Loucy (cell line): ENCODE data around the gene TMF1.

Source experiments
- H2AFZ ChIP-seq: fragments of 200-600 bp; sonication (generic); 2 replicates; pipeline ENCODE4 v1.6.0; 2016; ENCODE audit warnings: antibody characterized with exemption, mild to moderate bottlenecking, low read length, moderate library complexity
- H3F3A ChIP-seq: fragments of 200-600 bp; 2 replicates; pipeline ENCODE4 v1.6.0; 2016; ENCODE audit warnings: antibody characterized with exemption, low read depth, mild to moderate bottlenecking
- H3K27me3 ChIP-seq: fragments of 200-600 bp; sonication (generic); 2 replicates; pipeline ENCODE4 v1.6.1; 2014; ENCODE audit warnings: low read length, mild to moderate bottlenecking; ENCODE audit not compliant: insufficient read depth, poor library complexity, severe bottlenecking
- H3K36me3 ChIP-seq: fragments of 200-600 bp; sonication (generic); 2 replicates; pipeline ENCODE4 v1.6.1; 2016; ENCODE audit warnings: low read length; ENCODE audit not compliant: insufficient read depth
- H3K4me1 ChIP-seq: fragments of 200-600 bp; sonication (generic); 2 replicates; pipeline ENCODE4 v1.5.1; 2014; ENCODE audit warnings: low read length, mild to moderate bottlenecking; ENCODE audit not compliant: insufficient read depth, poor library complexity, severe bottlenecking
- H3K4me2 ChIP-seq: fragments of 200-600 bp; sonication (generic); 2 replicates; pipeline ENCODE4 v1.6.0; 2014; ENCODE audit warnings: antibody characterized with exemption, low read length, low read depth, mild to moderate bottlenecking; ENCODE audit not compliant: poor library complexity, severe bottlenecking
- H3K4me3 ChIP-seq: fragments of 200-600 bp; sonication (generic); 2 replicates; pipeline ENCODE4 v1.5.1; 2014; ENCODE audit warnings: low read length, mild to moderate bottlenecking, mixed read lengths; ENCODE audit not compliant: poor library complexity, severe bottlenecking
- H3K79me2 ChIP-seq: fragments of 200-600 bp; sonication (generic); 2 replicates; pipeline ENCODE4 v1.6.1; 2014; ENCODE audit warnings: low read length; ENCODE audit not compliant: insufficient read depth
- H3K9ac ChIP-seq: fragments of 200-600 bp; sonication (generic); 2 replicates; pipeline ENCODE4 v1.6.0; 2014; ENCODE audit warnings: mild to moderate bottlenecking, low read depth, low read length, moderate library complexity; ENCODE audit not compliant: poor library complexity, severe bottlenecking
- H3K9me2 ChIP-seq: fragments of 200-600 bp; sonication (generic); replicated peaks from 2 replicates; pipeline ENCODE4 v1.6.1; 2016; ENCODE audit warnings: low read depth, low read length, mixed read lengths
- H3K9me3 ChIP-seq: fragments of 200-600 bp; sonication (generic); 2 replicates; pipeline ENCODE4 v1.6.1; 2014; ENCODE audit warnings: mild to moderate bottlenecking, antibody characterized with exemption, low read length, low read depth; ENCODE audit not compliant: insufficient read depth
- H4K20me1 ChIP-seq: fragments of 200-600 bp; sonication (generic); 2 replicates; pipeline ENCODE4 v1.6.0; 2014; ENCODE audit warnings: antibody characterized with exemption, low read length, mild to moderate bottlenecking; ENCODE audit not compliant: insufficient read depth, poor library complexity, severe bottlenecking
- CTCF ChIP-seq: fragments of 200-600 bp; sonication (generic); conservative IDR thresholded peaks from 2 replicates; pipeline ENCODE4 v1.5.1; 2014; ENCODE audit warnings: mild to moderate bottlenecking, antibody characterized with exemption, low read length
- EZH2phosphoT487 ChIP-seq: fragments of 200-600 bp; IDR thresholded peaks from 2 replicates; pipeline ENCODE4 v1.6.1; 2018; ENCODE audit warnings: antibody characterized with exemption, mild to moderate bottlenecking, moderate library complexity, borderline replicate concordance

Gene TMF1

GRCh38 chr3:69016102-69016501, 36.0 kb downstream of the TMF1 start:
- Histone ChIP-seq H3F3A (no peaks in the 10 kb centered on the region; the same call in 1 of the 2 replicates), H3K4me2 (peak overlapping the region; percentile 13), H3K79me2 (peaks cover 17% of the 10 kb centered on the region), H2AFZ (no peak overlapping the region), H4K20me1 (no peaks in the 10 kb centered on the region), H3K4me1 (peaks cover 39% of the 10 kb centered on the region), H3K9ac (no peak overlapping the region), H3K36me3 (no peaks in the 10 kb centered on the region), H3K9me2 (no peaks in the 10 kb centered on the region), H3K27me3 (no peaks in the 10 kb centered on the region), H3K9me3 (no peaks in the 10 kb centered on the region), H3K4me3 (no peak overlapping the region)
- no peak for TF ChIP-seq CTCF
- TF ChIP-seq EZH2phosphoT487 = no peak

- Histone ChIP-seq H2AFZ (peak overlapping the region; percentile 91), H3K9ac (peak overlapping the region; percentile 90), H3K4me3 (peak overlapping the region; percentile 81), H3K9me2 (no peaks in the 10 kb centered on the region), H3K27me3 (no peaks in the 10 kb centered on the region), H3K4me2 (peak overlapping the region; percentile 80), H3K36me3 (no peaks in the 10 kb centered on the region), H4K20me1 (no peaks in the 10 kb centered on the region), H3K79me2 (peaks cover 17% of the 10 kb centered on the region), H3K4me1 (peaks cover 41% of the 10 kb centered on the region), H3K9me3 (no peaks in the 10 kb centered on the region), H3F3A (peaks cover 4% of the 10 kb centered on the region; the same call in 1 of the 2 replicates)
- no peak for TF ChIP-seq CTCF
- TF ChIP-seq EZH2phosphoT487 = no peak
Measured at GRCh38 chr3:69014022-69014580, 38.0 kb downstream of the TMF1 start.

DNA sequence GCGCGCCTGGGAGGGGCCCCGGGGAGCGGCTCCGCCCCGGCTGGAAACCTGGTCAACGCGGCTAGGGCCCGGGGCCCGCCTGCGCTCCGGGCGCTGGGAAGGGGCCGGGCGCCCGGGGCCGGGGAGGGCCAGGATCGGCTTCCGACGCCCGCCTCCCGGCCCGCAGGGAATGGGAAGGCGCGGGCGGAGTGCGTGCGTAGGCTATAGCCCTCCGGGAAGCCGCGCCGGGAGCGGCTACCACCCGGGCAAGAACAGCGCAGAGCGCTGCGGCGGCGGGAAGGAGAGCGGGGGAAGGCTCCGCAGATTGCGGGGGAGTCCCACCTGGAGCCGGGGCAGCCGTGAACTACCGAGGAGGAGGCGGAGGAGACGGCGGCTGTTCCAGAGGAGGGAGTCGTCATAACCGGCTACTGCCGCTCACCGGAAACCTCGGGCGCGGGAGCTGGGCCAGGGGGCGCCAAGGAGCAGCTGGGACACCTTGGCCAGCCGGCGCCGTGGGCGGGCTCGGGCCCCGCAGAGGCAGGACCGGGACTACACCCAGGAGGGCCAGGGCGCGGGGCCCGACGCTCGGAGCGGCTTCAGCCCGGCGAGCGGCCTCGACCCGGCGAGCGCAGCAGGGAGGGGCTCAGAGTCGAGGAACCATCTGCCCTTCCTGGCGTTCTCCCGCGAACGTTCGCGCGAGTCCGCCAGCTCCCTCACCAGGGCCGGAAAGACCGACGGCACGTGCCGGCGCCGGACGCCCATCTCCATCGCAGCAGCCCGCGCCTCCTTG, 38.7 kb downstream of the TMF1 start, which contains the start of gene EOGT:
Gene EOGT, minus strand, starts transcription at position 432 of the 769 bp plus-strand sequence. CDS start 3,838 bp downstream, outside the sequence.
- Histone ChIP-seq H3K9ac (peak within 1 kb of the TSS; percentile 90), H2AFZ (peak within 1 kb of the TSS; percentile 91), H3K27me3 (no peaks in the 10 kb centered on the region), H4K20me1 (no peaks in the 10 kb centered on the region), H3K4me1 (peaks cover 44% of the 10 kb centered on the region), H3F3A (peaks cover 4% of the 10 kb centered on the region; the same call in 1 of the 2 replicates), H3K9me3 (no peaks in the 10 kb centered on the region), H3K36me3 (no peaks in the 10 kb centered on the region), H3K79me2 (peaks cover 17% of the 10 kb centered on the region), H3K9me2 (no peaks in the 10 kb centered on the region), H3K4me2 (peak within 1 kb of the TSS; percentile 80), H3K4me3 (peak within 1 kb of the TSS; percentile 81)
- peak; percentile 60 for TF ChIP-seq CTCF
- no peak for TF ChIP-seq EZH2phosphoT487
